ENCODE measurements around the gene TMEM178B. TPM values are rescaled to one million over a fixed set of nuclear protein-coding genes. Genes with fewer than 3 reads are reported as not detected.
"Not testable (repeated sequence)": the region's sequence is repeated elsewhere in the genome, so short reads cannot be mapped to it uniquely, and the experiment has no call there.

TMEM178B gene
- polyA plus RNA-seq, 2 of the 4 experiments (the other 2 are of a cell fraction), result 0.88 to 0.93 TPM

- no peak for TF ChIP-seq REST (IDR thresholded peaks at IDR 0.05)
- no peak for TF ChIP-seq CBX8 (IDR thresholded peaks at IDR 0.05)
- TF ChIP-seq EHMT2 (IDR thresholded peaks at IDR 0.05; ENCODE audit: low read depth), result no peak
Measured at GRCh38 chr7:141165521-141165920, 91.7 kb downstream of the TMEM178B start (continued).

GRCh38 chr7:141166926-141167325, 93.1 kb downstream of the TMEM178B start:
- FAIRE-seq (no peak), ATAC-seq (no peak), DNase-seq (ENCODE audit: low read depth in 1 of 2, low spot score in 1 of 2) (no peak)
- no peaks in the 10 kb centered on the region for H3K9me3 ChIP-seq
- POLR2A ChIA-PET, result no interaction called here
- H3K4me1 ChIP-seq, result 0 out of 3 replicates have a peak, but pooled peaks cover 3% of the 10 kb centered on the region
- CTCF ChIA-PET, result no interaction called here
- H3K4me3 ChIP-seq, result no peak overlapping the region
- 48% methylated on average over 6 of the region's 6 CpGs for WGBS (ENCODE audit: missing lambda C conversion rate)
- H3K4me2 ChIP-seq, result no peak overlapping the region
- no peak overlapping the region for H3K27ac ChIP-seq
- TF ChIP-seq NFE2L2 (conservative IDR thresholded peaks at IDR 0.05; ENCODE audit: low read length) (no peak), KDM1A (IDR thresholded peaks at IDR 0.05; ENCODE audit: low read depth) (no peak), FOSB (CRISPR knock-in tag; IDR thresholded peaks at IDR 0.05) (no peak), RCOR1 (IDR thresholded peaks at IDR 0.05; ENCODE audit: low read depth, low read length) (no peak), TFCP2L1 (CRISPR knock-in tag; IDR thresholded peaks at IDR 0.05) (no peak), BCL3 (IDR thresholded peaks at IDR 0.05) (no peak), E2F6 (IDR thresholded peaks at IDR 0.05; ENCODE audit: borderline replicate concordance, low read depth) (no peak), CHD2 (IDR thresholded peaks at IDR 0.05; ENCODE audit: low read length, partially characterized antibody) (no peak), BHLHE40 (IDR thresholded peaks at IDR 0.05; ENCODE audit: low read depth, low read length) (no peak), ZNF302 (CRISPR knock-in tag; IDR thresholded peaks at IDR 0.05) (no peak), ESRRA (IDR thresholded peaks at IDR 0.05; ENCODE audit: borderline replicate concordance, low read length) (no peak)

GRCh38 chr7:141167381-141167964, 93.6 kb downstream of the TMEM178B start:
- ChIA-PET POLR2A (no interaction called here), CTCF (no interaction called here)
- FAIRE-seq (no peak), DNase-seq (ENCODE audit: low read depth in 1 of 2, low spot score in 1 of 2) (no peak), ATAC-seq (no peak)
- H3K4me1 ChIP-seq, result no peaks in the 10 kb centered on the region
- no peak overlapping the region for H3K27ac ChIP-seq
- TF ChIP-seq FOXS1 (CRISPR knock-in tag; IDR thresholded peaks at IDR 0.05) (no peak), HOXA7 (CRISPR knock-in tag; IDR thresholded peaks at IDR 0.05) (no peak), CHD4 (IDR thresholded peaks at IDR 0.05; ENCODE audit: borderline replicate concordance) (no peak), SMC3 (IDR thresholded peaks at IDR 0.05) (no peak), EHF (CRISPR knock-in tag; IDR thresholded peaks at IDR 0.05) (no peak), HDAC2 (IDR thresholded peaks at IDR 0.05) (no peak), NR3C1 (IDR thresholded peaks at IDR 0.05) (no peak), NFE2L2 (conservative IDR thresholded peaks at IDR 0.05; ENCODE audit: low read length) (no peak), CBX2 (IDR thresholded peaks at IDR 0.05; ENCODE audit: borderline replicate concordance, low read depth) (no peak), POLR2AphosphoS2 (conservative IDR thresholded peaks at IDR 0.05; ENCODE audit: low read length) (no peak)
- no peak overlapping the region for H3K4me2 ChIP-seq
- 55% methylated on average over 11 of the region's 11 CpGs for WGBS (ENCODE audit: missing lambda C conversion rate)
- H3K9me3 ChIP-seq, result no peaks in the 10 kb centered on the region
- H3K4me3 ChIP-seq, result no peak overlapping the region

- H3K4me1 ChIP-seq; CTCF ChIA-PET; ATAC-seq; H3K4me3 ChIP-seq; DNase-seq (ENCODE audit: low read depth in 1 of 2, low spot score in 1 of 2); H3K27ac ChIP-seq; POLR2A ChIA-PET; FAIRE-seq; H3K4me2 ChIP-seq; H3K9me3 ChIP-seq: not testable (repeated sequence)
- WGBS (ENCODE audit: missing lambda C conversion rate), result 36% methylated on average over 2 of the region's 2 CpGs
Measured at GRCh38 chr7:141169157-141169556, 95.3 kb downstream of the TMEM178B start.

- H3K9me3 ChIP-seq; CTCF ChIA-PET; ATAC-seq; H3K4me2 ChIP-seq; FAIRE-seq; H3K4me1 ChIP-seq; H3K4me3 ChIP-seq; POLR2A ChIA-PET; H3K27ac ChIP-seq; DNase-seq (ENCODE audit: low read depth in 1 of 2, low spot score in 1 of 2): not testable (repeated sequence)
- 12% methylated on average over 1 of the region's 1 CpG for WGBS (ENCODE audit: missing lambda C conversion rate)
Measured at GRCh38 chr7:141175728-141176127, 101.9 kb downstream of the TMEM178B start.

GRCh38 chr7:141177120-141177519, 103.3 kb downstream of the TMEM178B start:
- H3K27ac ChIP-seq; DNase-seq (ENCODE audit: low read depth in 1 of 2, low spot score in 1 of 2); FAIRE-seq; ATAC-seq; H3K4me2 ChIP-seq; H3K4me1 ChIP-seq; H3K9me3 ChIP-seq; H3K4me3 ChIP-seq; POLR2A ChIA-PET: not testable (repeated sequence)
- WGBS (ENCODE audit: missing lambda C conversion rate), result 57% methylated on average over 5 of the region's 5 CpGs
- CTCF ChIA-PET, result interaction anchor here (2.3 kb wide), 1 partner anchor 12 kb away, joined by 7 read pairs; no protein-coding TSS in a partner anchor

Measured in A549 (cell line).